C4-2B (cell line): ENCODE results near the gene CDK18.
A peak's percentile ranks its signal among the peaks of the same experiment; 100 is the strongest.

Experiments
- H3K27ac ChIP-seq: fragments of 450-650 bp; 2 replicates; pipeline ENCODE4 v1.5.1; 2017
- ZFX ChIP-seq: fragments of 450-650 bp; IDR thresholded peaks from 2 replicates; pipeline ENCODE4 v1.6.1; 2017
- TF ChIP-seq, protein P1 (sequence below): fragments of 450-650 bp; conservative IDR thresholded peaks from 2 replicates; pipeline ENCODE4 v1.5.1; 2017; ENCODE audit warnings: mild to moderate bottlenecking

The CDK18 gene

GRCh38 chr1:205500240-205501233, 3.9 kb upstream of the CDK18 start:
- TF ChIP-seq ZFX = no peak
- TF ChIP-seq, protein P1, sequence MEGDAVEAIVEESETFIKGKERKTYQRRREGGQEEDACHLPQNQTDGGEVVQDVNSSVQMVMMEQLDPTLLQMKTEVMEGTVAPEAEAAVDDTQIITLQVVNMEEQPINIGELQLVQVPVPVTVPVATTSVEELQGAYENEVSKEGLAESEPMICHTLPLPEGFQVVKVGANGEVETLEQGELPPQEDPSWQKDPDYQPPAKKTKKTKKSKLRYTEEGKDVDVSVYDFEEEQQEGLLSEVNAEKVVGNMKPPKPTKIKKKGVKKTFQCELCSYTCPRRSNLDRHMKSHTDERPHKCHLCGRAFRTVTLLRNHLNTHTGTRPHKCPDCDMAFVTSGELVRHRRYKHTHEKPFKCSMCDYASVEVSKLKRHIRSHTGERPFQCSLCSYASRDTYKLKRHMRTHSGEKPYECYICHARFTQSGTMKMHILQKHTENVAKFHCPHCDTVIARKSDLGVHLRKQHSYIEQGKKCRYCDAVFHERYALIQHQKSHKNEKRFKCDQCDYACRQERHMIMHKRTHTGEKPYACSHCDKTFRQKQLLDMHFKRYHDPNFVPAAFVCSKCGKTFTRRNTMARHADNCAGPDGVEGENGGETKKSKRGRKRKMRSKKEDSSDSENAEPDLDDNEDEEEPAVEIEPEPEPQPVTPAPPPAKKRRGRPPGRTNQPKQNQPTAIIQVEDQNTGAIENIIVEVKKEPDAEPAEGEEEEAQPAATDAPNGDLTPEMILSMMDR = no peak
- no peak overlapping the region for H3K27ac ChIP-seq

- no peak overlapping the region for H3K27ac ChIP-seq
- no peak for TF ChIP-seq ZFX
- TF ChIP-seq, protein P1 = no peak
Observed at GRCh38 chr1:205502111-205502810, 2.2 kb upstream of the CDK18 start.

DNA sequence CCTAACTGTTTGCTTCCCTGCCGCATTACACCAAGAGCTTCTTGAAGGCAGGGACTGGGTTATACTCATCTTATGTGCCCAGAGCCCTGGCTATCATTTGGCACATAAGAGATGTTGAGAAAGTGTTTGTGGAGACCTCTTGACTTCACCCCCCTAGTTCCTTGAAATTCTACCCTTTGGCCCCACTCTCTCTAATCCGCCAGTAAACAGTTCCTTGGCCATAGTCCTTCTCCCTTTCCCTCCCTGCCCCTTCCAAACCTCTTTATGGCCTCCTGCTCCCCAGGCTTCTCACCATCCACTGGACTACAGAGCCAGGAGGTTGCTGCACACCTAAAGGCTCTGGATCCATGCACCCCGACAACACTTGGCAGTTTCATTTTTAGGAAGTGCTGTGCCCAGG, 1.5 kb upstream of the CDK18 start:
- no peak for TF ChIP-seq ZFX
- TF ChIP-seq, protein P1 = no peak
- no peak overlapping the region for H3K27ac ChIP-seq

- peak overlapping the region; percentile 84 for H3K27ac ChIP-seq
- TF ChIP-seq ZFX = no peak
- TF ChIP-seq, protein P1 = no peak
Observed at GRCh38 chr1:205505076-205505729, 734 bp downstream of the CDK18 start.

- TF ChIP-seq, protein P1 = no peak
- no peak for TF ChIP-seq ZFX
- peak overlapping the region; percentile 84 for H3K27ac ChIP-seq
Observed at GRCh38 chr1:205505791-205506190, 1.3 kb downstream of the CDK18 start.

DNA sequence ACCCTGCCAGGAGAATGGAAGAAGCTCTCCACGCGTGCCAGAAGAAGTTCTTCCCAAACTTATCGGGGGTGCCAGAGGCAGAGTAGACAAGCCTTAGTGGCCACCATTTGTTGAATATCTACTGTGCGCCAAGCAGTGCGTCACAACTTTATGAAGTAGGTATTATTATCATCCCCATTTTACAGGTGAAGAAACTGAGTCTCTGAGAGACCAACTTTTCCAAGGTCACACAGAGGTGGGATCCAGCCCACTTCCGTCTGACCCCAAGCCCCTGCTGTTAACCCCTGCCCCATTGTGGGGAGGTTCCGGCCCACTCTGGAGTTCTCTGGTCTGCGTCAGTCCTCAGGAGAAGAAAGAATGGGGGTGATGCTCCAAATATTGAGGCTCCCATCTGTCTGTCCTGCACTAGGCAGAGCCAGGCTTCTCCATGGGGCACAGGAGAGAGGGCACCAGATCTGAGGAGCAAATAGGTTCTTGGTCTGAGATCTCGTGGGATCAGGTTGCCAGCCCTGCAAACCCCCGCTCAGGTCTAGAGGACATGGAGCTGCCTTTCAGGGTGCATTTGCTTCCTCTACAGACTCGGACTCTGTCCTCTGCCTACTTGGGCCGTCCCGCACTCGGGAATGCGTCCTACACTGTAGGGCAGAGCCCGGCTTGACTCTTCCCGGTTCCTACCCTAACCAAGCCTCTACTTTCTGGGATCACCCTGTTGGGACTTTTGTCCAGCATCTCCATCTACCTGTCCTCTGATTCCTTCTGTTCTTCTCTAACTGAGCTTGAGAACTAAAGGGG, 2.1 kb downstream of the CDK18 start:
- TF ChIP-seq ZFX = no peak
- TF ChIP-seq, protein P1 = no peak
- H3K27ac ChIP-seq = no peak overlapping the region
